HG02884 (cell line): ENCODE results near the gene TTK.
"Not testable (repeated sequence)": the region's sequence is repeated elsewhere in the genome, so short reads cannot be mapped to it uniquely, and the experiment has no call there.

Experiments
- ATAC-seq: cut with Tn5 transposase; IDR thresholded peaks from one replicate; pipeline ENCODE4 v1.9.1; 2021; ENCODE audit warnings: mild to moderate bottlenecking, moderate library complexity; ENCODE audit not compliant: unreplicated experiment

The TTK gene

GRCh38 chr6:80021131-80021530 lies 16.7 kb downstream of the TTK start:
- ATAC-seq = no peak

GRCh38 chr6:80021591-80021990 lies 17.1 kb downstream of the TTK start:
- no peak for ATAC-seq

- ATAC-seq = no peak
Measured at GRCh38 chr6:80022803-80023202, 18.4 kb downstream of the TTK start.

- no peak for ATAC-seq
Measured at GRCh38 chr6:80028589-80028988, 24.1 kb downstream of the TTK start.

- peak; percentile 85 for ATAC-seq
Measured at GRCh38 chr6:80029470-80029869, 25.0 kb downstream of the TTK start.

GRCh38 chr6:80048220-80048619 lies 43.8 kb downstream of the TTK start:
- not testable (repeated sequence) for ATAC-seq

- no peak for ATAC-seq
Measured at GRCh38 chr6:80060774-80061173, 56.3 kb downstream of the TTK start.

- ATAC-seq = not testable (repeated sequence)
Measured at GRCh38 chr6:80068146-80068545, 63.7 kb downstream of the TTK start.

- not testable (repeated sequence) for ATAC-seq
Measured at GRCh38 chr6:80070431-80070830, 66.0 kb downstream of the TTK start.

- ATAC-seq = no peak
Measured at GRCh38 chr6:80077067-80077466, 72.6 kb downstream of the TTK start.

- ATAC-seq = no peak
Measured at GRCh38 chr6:80088637-80089036, 84.2 kb downstream of the TTK start.

- ATAC-seq = no peak
Measured at GRCh38 chr6:80091506-80091905, 87.1 kb downstream of the TTK start.
